Karpas-422 (cell line): ENCODE measurements around the gene AMFR. TPM values are rescaled to one million over a fixed set of nuclear protein-coding genes. Genes with fewer than 3 reads are reported as not detected.
"Not testable (repeated sequence)": the region's sequence is repeated elsewhere in the genome, so short reads cannot be mapped to it uniquely, and the experiment has no call there.

Experiments
- DNase-seq: peaks from one replicate; pipeline ENCODE4 v3.0.0-alpha.2; 2015
- H2AFZ ChIP-seq: fragments of 200-600 bp; sonication (generic); 2 replicates; pipeline ENCODE4 v1.6.1; 2014; ENCODE audit warnings: antibody characterized with exemption, low read length, mixed read lengths
- H3K27ac ChIP-seq: fragments of 200-600 bp; sonication (generic); 2 replicates; pipeline ENCODE4 v1.5.1; 2014; ENCODE audit warnings: mild to moderate bottlenecking, low read length, moderate library complexity
- H3K27me3 ChIP-seq: fragments of 200-600 bp; sonication (generic); 2 replicates; pipeline ENCODE4 v1.6.1; 2014; ENCODE audit warnings: low read length, mixed read lengths
- H3K36me3 ChIP-seq: fragments of 200-600 bp; sonication (generic); 2 replicates; pipeline ENCODE4 v1.6.1; 2014; ENCODE audit warnings: low read length, mixed read lengths; ENCODE audit not compliant: insufficient read depth
- H3K4me1 ChIP-seq: fragments of 200-600 bp; sonication (generic); 2 replicates; pipeline ENCODE4 v1.6.1; 2014; ENCODE audit warnings: mild to moderate bottlenecking, low read length, mixed read lengths
- H3K4me2 ChIP-seq: fragments of 200-600 bp; sonication (generic); 2 replicates; pipeline ENCODE4 v1.6.1; 2014; ENCODE audit warnings: low read length, low read depth, mild to moderate bottlenecking; ENCODE audit not compliant: poor library complexity, severe bottlenecking
- H3K4me3 ChIP-seq: fragments of 200-600 bp; sonication (generic); 2 replicates; pipeline ENCODE4 v1.5.1; 2014; ENCODE audit warnings: mild to moderate bottlenecking, antibody characterized with exemption, low read length, mixed read lengths
- H3K79me2 ChIP-seq: fragments of 200-600 bp; sonication (generic); 2 replicates; pipeline ENCODE4 v1.6.1; 2014; ENCODE audit warnings: mild to moderate bottlenecking, low read length, mixed read lengths
- H3K9ac ChIP-seq: fragments of 200-600 bp; sonication (generic); 2 replicates; pipeline ENCODE4 v1.6.0; 2014; ENCODE audit warnings: low read length
- H3K9me2 ChIP-seq: fragments of 200-600 bp; sonication (generic), shearing (Covaris generic); replicated peaks from 2 replicates; pipeline ENCODE4 v1.6.0; 2014; ENCODE audit warnings: mild to moderate bottlenecking, low read length, moderate library complexity; ENCODE audit not compliant: insufficient read depth
- H3K9me3 ChIP-seq: fragments of 300-700, 200-600 bp; sonication (generic); 2 replicates; pipeline ENCODE4 v1.6.1; 2014; ENCODE audit warnings: low read length, mixed read lengths
- H4K20me1 ChIP-seq: fragments of 200-600 bp; sonication (generic); 2 replicates; pipeline ENCODE4 v1.6.1; 2014; ENCODE audit warnings: mild to moderate bottlenecking, antibody characterized with exemption, low read length, low read depth; ENCODE audit not compliant: insufficient read depth
- total RNA-seq: library from RNA; depleted of rRNA; stranded (reverse); fragments of >200 nt; shearing (Covaris generic); gene quantifications from 2 replicates; pipeline ENCODE4 v1.2.3, GENCODE V29; 2014; ENCODE audit warnings: low replicate concordance

Gene AMFR
- total RNA-seq, 1 experiment from 2014 or later: 243 TPM

DNA sequence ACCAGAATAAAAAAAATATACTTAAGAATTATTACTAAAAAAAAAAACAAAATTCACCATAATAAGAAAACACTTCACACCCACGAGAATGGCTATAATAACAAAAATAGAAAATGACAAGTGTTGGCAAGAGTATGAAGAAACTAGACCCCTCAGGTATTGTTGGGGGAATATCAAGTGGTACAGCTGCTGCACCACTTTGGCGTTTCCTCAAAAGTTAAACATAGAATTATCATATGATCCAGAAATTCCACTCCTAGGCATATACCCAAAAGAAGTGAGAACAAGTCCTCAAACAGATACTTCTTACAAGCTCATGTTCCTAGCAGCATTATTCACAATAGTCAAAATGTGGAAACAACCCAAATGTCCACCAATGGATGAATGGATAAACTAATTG is 26.3 kb downstream of the AMFR start:
- Histone ChIP-seq H3K9me2 (no peaks in the 10 kb centered on the region), H3K4me1 (no peaks in the 10 kb centered on the region), H3K9me3 (no peaks in the 10 kb centered on the region), H2AFZ (no peak overlapping the region), H3K79me2 (peaks cover 39% of the 10 kb centered on the region), H3K4me3 (no peak overlapping the region), H3K9ac (no peak overlapping the region), H3K27me3 (no peaks in the 10 kb centered on the region), H3K27ac (no peak overlapping the region), H3K36me3 (peaks cover 38% of the 10 kb centered on the region), H4K20me1 (no peaks in the 10 kb centered on the region), H3K4me2 (no peak overlapping the region)
- DNase-seq: no peak

DNA sequence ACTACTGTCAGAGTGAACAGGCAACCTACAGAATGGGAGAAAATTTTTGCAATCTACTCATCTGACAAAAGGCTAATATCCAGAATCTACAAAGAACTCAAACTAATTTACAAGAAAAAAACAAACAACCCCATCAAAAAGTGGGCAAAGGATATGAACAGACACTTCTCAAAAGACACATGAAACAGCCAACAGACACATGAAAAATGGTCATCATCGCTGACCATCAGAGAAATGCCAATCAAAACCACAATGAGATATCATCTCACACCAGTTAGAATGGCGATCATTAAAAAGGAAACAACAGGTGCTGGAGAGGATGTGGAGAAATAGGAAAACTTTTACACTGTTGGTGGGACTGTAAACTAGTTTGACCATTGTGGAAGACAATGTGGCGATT is 28.6 kb downstream of the AMFR start:
- H3K4me3 ChIP-seq, H3K27ac ChIP-seq, H3K4me1 ChIP-seq, H3K4me2 ChIP-seq, H3K27me3 ChIP-seq, H2AFZ ChIP-seq, H3K9me3 ChIP-seq, H3K9ac ChIP-seq, H4K20me1 ChIP-seq, H3K9me2 ChIP-seq, DNase-seq: not testable (repeated sequence)
- peaks cover 32% of the 10 kb centered on the region for H3K79me2 ChIP-seq
- peaks cover 25% of the 10 kb centered on the region for H3K36me3 ChIP-seq

DNA sequence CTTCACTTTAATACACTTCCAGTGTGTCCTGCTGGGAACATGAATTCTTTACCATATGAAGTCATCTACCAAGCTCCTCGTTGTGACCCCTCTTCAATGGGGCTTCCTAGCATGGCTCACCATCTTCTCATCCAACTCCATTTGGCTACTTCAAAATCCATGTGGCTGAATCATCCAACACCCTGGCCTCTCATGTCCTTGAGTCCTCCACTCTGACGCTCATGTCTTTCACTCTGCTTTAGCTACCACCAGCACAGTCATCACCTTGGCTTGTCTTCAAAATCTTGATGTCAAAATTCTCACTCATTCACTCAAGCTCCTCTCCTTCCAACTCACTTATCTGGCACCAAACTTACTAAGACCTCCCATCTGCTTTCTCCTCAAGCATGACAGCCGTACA is 35.8 kb downstream of the AMFR start:
- H3K4me2 ChIP-seq: no peak overlapping the region
- peaks cover 46% of the 10 kb centered on the region for H3K36me3 ChIP-seq
- peaks cover 26% of the 10 kb centered on the region for H3K79me2 ChIP-seq
- no peak overlapping the region for H3K27ac ChIP-seq
- H4K20me1 ChIP-seq: no peaks in the 10 kb centered on the region
- DNase-seq: no peak
- no peaks in the 10 kb centered on the region for H3K9me3 ChIP-seq
- no peak overlapping the region for H3K4me3 ChIP-seq
- H3K9ac ChIP-seq: no peak overlapping the region
- H3K27me3 ChIP-seq: no peaks in the 10 kb centered on the region
- H3K9me2 ChIP-seq: no peaks in the 10 kb centered on the region
- H2AFZ ChIP-seq: no peak overlapping the region
- H3K4me1 ChIP-seq: no peaks in the 10 kb centered on the region

DNA sequence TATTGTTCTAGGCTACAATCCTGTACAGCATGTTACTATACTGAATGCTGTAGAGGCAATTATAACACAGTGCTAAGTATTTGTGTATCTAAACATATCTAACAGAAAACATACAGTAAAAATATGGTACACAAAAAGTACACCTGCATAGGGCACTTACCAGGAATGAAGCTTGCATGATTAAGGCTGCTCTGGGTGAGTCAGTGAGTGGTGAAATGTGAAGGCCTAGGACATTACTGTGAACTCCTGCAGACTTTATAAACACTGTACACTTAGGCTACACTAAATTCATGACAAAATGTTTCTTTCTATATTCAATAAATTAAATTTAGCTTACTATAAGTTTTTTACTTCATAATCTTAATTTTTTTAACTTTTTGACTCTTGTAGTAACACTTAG is 37.1 kb downstream of the AMFR start:
- H3K36me3 ChIP-seq: peaks cover 59% of the 10 kb centered on the region

DNA sequence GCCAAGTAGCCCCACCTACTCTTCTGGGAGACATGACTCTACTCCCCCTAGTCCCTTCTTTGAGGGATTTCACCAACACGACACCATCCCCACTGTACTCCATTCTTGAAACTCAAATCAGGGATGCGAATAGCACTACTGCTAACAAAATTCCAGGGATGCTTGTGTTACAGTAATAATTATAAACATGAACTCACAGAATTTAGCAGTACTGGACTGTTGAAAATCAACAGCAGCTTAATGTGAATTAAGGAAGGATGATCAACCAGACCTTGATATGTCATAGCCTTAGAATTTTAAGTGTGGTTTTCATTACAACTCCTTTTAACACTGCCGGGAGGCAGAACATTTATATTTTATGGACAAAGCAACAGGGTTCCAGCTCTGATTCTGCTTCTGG is 37.9 kb downstream of the AMFR start:
- Histone ChIP-seq H3K4me1 (no peaks in the 10 kb centered on the region), H3K79me2 (peaks cover 39% of the 10 kb centered on the region), H3K9me3 (no peaks in the 10 kb centered on the region), H4K20me1 (no peaks in the 10 kb centered on the region), H2AFZ (no peak overlapping the region), H3K4me3 (no peak overlapping the region), H3K36me3 (peaks cover 67% of the 10 kb centered on the region), H3K27ac (no peak overlapping the region), H3K9ac (no peak overlapping the region), H3K9me2 (no peaks in the 10 kb centered on the region), H3K4me2 (no peak overlapping the region), H3K27me3 (no peaks in the 10 kb centered on the region)
- no peak for DNase-seq

More for the DNA sequence above, 37.1 kb downstream of the AMFR start:
- Histone ChIP-seq H3K9me2 (no peaks in the 10 kb centered on the region), H3K27ac (no peak overlapping the region), H3K4me1 (no peaks in the 10 kb centered on the region), H3K4me2 (no peak overlapping the region), H3K79me2 (peaks cover 34% of the 10 kb centered on the region), H2AFZ (no peak overlapping the region), H3K9ac (no peak overlapping the region), H4K20me1 (no peaks in the 10 kb centered on the region), H3K9me3 (no peaks in the 10 kb centered on the region), H3K27me3 (no peaks in the 10 kb centered on the region), H3K4me3 (no peak overlapping the region)
- no peak for DNase-seq

DNA sequence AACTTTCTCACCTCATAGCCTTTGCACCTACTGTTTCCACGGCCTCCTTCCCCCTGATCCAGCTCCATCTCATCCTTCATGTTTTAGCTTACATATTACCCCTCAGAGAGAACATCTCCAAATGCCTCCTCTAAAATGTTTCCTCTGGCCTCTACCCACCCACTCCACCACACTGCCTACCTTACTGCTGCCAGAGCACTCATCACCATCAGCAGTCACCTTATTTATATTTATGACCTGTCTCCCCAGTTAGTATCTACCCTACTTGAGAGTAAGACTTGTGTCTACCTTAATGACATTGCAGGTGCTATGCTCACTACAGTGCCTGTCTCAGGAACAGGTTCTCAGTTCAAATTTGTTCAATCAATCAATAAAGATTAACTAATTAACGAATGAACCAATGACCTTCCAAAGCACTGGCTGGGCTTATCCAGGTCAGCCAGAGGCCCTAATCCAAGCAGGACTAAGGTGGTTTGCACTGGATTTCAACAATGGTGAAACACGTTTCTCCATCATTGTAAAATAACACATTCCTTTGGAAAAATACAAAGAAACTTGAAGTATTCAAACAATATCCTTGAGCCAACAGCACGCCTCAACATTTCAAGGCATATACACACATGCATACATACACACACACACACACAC is 41.1 kb downstream of the AMFR start:
- H3K79me2 ChIP-seq: peaks cover 37% of the 10 kb centered on the region
- no peak for DNase-seq
- H3K36me3 ChIP-seq: peaks cover 71% of the 10 kb centered on the region

DNA sequence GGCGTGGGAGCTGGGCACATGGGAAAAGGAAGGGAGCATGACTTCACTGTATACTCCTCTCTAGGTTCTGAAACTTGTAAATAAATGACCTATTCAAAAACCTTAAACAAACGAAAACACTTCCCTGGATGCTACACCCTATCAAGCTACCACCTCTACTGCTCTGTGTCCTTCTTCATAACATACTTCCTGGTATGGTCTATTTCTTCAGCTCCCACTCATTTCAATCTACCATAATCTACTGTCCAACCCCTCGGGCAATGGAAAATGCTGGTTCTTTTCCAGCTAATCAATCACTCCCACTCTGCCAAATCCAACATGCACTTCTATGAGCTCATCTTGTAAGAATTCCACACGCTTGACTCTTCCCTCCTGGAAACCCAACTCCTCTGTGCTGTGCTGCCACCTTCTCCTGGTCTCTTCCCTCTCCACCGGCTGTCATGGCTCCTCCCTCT is 42.4 kb downstream of the AMFR start:
- H4K20me1 ChIP-seq: no peaks in the 10 kb centered on the region
- no peak overlapping the region for H3K4me3 ChIP-seq
- H3K27me3 ChIP-seq: no peaks in the 10 kb centered on the region
- peaks cover 41% of the 10 kb centered on the region for H3K79me2 ChIP-seq
- peaks cover 67% of the 10 kb centered on the region for H3K36me3 ChIP-seq
- DNase-seq: no peak
- H3K4me1 ChIP-seq: no peaks in the 10 kb centered on the region
- no peak overlapping the region for H3K4me2 ChIP-seq
- no peak overlapping the region for H2AFZ ChIP-seq
- H3K9ac ChIP-seq: no peak overlapping the region
- no peak overlapping the region for H3K27ac ChIP-seq
- H3K9me3 ChIP-seq: no peaks in the 10 kb centered on the region; the same call in 1 of the 2 replicates
- no peaks in the 10 kb centered on the region for H3K9me2 ChIP-seq

More for the DNA sequence above, 41.1 kb downstream of the AMFR start:
- no peaks in the 10 kb centered on the region for H3K27me3 ChIP-seq
- H3K4me2 ChIP-seq: no peak overlapping the region
- H3K4me3 ChIP-seq: no peak overlapping the region
- H3K9ac ChIP-seq: no peak overlapping the region
- no peaks in the 10 kb centered on the region for H3K4me1 ChIP-seq
- H2AFZ ChIP-seq: no peak overlapping the region
- no peaks in the 10 kb centered on the region for H4K20me1 ChIP-seq
- H3K9me3 ChIP-seq: no peaks in the 10 kb centered on the region; the same call in 1 of the 2 replicates
- no peak overlapping the region for H3K27ac ChIP-seq
- H3K9me2 ChIP-seq: no peaks in the 10 kb centered on the region

DNA sequence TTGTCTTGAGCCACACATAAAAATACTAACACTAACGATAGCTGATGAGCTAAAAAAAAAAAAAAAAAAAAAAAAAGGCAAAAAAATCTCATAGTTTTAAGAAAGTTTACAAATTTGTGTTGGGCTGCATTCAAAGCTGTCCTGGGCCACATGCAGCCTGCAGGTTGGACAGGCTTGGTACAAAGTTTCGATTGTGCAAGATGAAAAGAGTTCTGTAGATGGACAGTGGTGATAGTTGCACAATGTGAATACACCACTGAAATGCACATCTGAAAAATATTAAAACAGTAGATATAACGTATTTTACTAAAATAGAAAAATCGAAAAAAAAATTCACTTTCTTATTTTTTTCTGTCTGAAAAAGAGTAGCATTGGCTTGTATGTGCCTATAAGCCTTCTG is 42.9 kb downstream of the AMFR start:
- Histone ChIP-seq H3K36me3 (peaks cover 65% of the 10 kb centered on the region), H3K4me2 (no peak overlapping the region), H3K27ac (no peak overlapping the region)

More for the DNA sequence above, 42.9 kb downstream of the AMFR start:
- Histone ChIP-seq H3K27me3 (no peaks in the 10 kb centered on the region), H3K9me2 (no peaks in the 10 kb centered on the region), H3K9me3 (no peaks in the 10 kb centered on the region; the same call in 1 of the 2 replicates), H3K9ac (no peak overlapping the region), H2AFZ (no peak overlapping the region), H3K4me1 (no peaks in the 10 kb centered on the region), H3K4me3 (no peak overlapping the region), H3K79me2 (peaks cover 42% of the 10 kb centered on the region), H4K20me1 (no peaks in the 10 kb centered on the region)
- DNase-seq: no peak
